ENCODE results near the gene LRP1B.

Gene LRP1B

DNA sequence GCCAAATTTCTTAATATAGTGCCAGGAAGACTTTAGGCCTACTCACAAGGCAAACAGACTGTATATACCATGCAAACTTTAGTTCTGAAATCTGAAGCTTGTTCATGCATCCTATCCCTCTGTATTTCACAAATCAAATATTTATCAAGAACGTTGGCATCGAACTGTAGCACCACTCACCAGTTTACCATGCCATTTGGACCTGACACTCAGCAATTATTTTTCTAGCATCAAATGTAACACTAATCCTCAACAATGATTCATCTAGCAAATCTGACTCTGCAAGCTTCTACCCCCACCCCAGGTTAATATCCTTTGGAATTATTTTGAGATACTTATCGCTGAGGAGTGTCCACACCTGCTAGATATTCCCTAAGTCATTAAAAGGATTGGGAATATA, 1506.6 kb downstream of the LRP1B start:
- ATAC-seq, result no peak
- no peak for TF ChIP-seq ZC3H10 (CRISPR knock-in tag; IDR thresholded peaks at IDR 0.05)
- no peak for TF ChIP-seq ZFP3 (CRISPR knock-in tag; IDR thresholded peaks at IDR 0.05)
- TF ChIP-seq OSR1 (CRISPR knock-in tag; IDR thresholded peaks at IDR 0.05), result no peak
- no peak for TF ChIP-seq ZFP30 (CRISPR knock-in tag; IDR thresholded peaks at IDR 0.05)
- no peak for TF ChIP-seq ZNF8 (CRISPR knock-in tag; IDR thresholded peaks at IDR 0.05)
- TF ChIP-seq RARB (CRISPR knock-in tag; IDR thresholded peaks at IDR 0.05), result no peak
- no peak for TF ChIP-seq TOX (CRISPR knock-in tag; IDR thresholded peaks at IDR 0.05; ENCODE audit: borderline replicate concordance)
- TF ChIP-seq, protein P1, sequence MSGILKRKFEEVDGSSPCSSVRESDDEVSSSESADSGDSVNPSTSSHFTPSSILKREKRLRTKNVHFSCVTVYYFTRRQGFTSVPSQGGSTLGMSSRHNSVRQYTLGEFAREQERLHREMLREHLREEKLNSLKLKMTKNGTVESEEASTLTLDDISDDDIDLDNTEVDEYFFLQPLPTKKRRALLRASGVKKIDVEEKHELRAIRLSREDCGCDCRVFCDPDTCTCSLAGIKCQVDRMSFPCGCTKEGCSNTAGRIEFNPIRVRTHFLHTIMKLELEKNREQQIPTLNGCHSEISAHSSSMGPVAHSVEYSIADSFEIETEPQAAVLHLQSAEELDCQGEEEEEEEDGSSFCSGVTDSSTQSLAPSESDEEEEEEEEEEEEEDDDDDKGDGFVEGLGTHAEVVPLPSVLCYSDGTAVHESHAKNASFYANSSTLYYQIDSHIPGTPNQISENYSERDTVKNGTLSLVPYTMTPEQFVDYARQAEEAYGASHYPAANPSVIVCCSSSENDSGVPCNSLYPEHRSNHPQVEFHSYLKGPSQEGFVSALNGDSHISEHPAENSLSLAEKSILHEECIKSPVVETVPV (CRISPR knock-in tag; IDR thresholded peaks at IDR 0.05), result no peak
- TF ChIP-seq PPARA (CRISPR knock-in tag; IDR thresholded peaks at IDR 0.05; ENCODE audit: borderline replicate concordance), result no peak
- TF ChIP-seq ISL1 (CRISPR knock-in tag; IDR thresholded peaks at IDR 0.05), result no peak
- TF ChIP-seq ZNF70 (CRISPR knock-in tag; IDR thresholded peaks at IDR 0.05), result no peak
- TF ChIP-seq, protein P2, sequence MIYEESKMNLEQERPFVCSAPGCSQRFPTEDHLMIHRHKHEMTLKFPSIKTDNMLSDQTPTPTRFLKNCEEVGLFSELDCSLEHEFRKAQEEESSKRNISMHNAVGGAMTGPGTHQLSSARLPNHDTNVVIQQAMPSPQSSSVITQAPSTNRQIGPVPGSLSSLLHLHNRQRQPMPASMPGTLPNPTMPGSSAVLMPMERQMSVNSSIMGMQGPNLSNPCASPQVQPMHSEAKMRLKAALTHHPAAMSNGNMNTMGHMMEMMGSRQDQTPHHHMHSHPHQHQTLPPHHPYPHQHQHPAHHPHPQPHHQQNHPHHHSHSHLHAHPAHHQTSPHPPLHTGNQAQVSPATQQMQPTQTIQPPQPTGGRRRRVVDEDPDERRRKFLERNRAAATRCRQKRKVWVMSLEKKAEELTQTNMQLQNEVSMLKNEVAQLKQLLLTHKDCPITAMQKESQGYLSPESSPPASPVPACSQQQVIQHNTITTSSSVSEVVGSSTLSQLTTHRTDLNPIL (CRISPR knock-in tag; IDR thresholded peaks at IDR 0.05; ENCODE audit: low read depth), result no peak
- TF ChIP-seq ARNTL (CRISPR knock-in tag; IDR thresholded peaks at IDR 0.05; ENCODE audit: borderline replicate concordance, low read depth), result no peak
- no peak for TF ChIP-seq TCF4 (CRISPR knock-in tag; IDR thresholded peaks at IDR 0.05; ENCODE audit: borderline replicate concordance)
- TF ChIP-seq, protein P3, sequence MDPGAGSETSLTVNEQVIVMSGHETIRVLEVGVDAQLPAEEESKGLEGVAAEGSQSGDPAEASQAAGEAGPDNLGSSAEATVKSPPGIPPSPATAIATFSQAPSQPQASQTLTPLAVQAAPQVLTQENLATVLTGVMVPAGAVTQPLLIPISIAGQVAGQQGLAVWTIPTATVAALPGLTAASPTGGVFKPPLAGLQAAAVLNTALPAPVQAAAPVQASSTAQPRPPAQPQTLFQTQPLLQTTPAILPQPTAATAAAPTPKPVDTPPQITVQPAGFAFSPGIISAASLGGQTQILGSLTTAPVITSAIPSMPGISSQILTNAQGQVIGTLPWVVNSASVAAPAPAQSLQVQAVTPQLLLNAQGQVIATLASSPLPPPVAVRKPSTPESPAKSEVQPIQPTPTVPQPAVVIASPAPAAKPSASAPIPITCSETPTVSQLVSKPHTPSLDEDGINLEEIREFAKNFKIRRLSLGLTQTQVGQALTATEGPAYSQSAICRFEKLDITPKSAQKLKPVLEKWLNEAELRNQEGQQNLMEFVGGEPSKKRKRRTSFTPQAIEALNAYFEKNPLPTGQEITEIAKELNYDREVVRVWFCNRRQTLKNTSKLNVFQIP (CRISPR knock-in tag; IDR thresholded peaks at IDR 0.05; ENCODE audit: borderline replicate concordance, low read depth), result no peak
- no peak for TF ChIP-seq BACH2 (CRISPR knock-in tag; IDR thresholded peaks at IDR 0.05; ENCODE audit: borderline replicate concordance)

GRCh38 chr2:140621583-140622362, 1509.0 kb downstream of the LRP1B start:
- no peak for ATAC-seq
- TF ChIP-seq ZNF70 (CRISPR knock-in tag; IDR thresholded peaks at IDR 0.05) (no peak), ZNF8 (CRISPR knock-in tag; IDR thresholded peaks at IDR 0.05) (no peak), OSR1 (CRISPR knock-in tag; IDR thresholded peaks at IDR 0.05) (no peak), BACH2 (CRISPR knock-in tag; IDR thresholded peaks at IDR 0.05; ENCODE audit: borderline replicate concordance) (no peak), ZC3H10 (CRISPR knock-in tag; IDR thresholded peaks at IDR 0.05) (no peak), TOX (CRISPR knock-in tag; IDR thresholded peaks at IDR 0.05; ENCODE audit: borderline replicate concordance) (no peak), ZNF565 (CRISPR knock-in tag; conservative IDR thresholded peaks at IDR 0.05; ENCODE audit: low read depth) (no peak), RARB (CRISPR knock-in tag; IDR thresholded peaks at IDR 0.05) (no peak), GLIS3 (CRISPR knock-in tag; IDR thresholded peaks at IDR 0.05) (no peak), TCF4 (CRISPR knock-in tag; IDR thresholded peaks at IDR 0.05; ENCODE audit: borderline replicate concordance) (no peak), PPARA (CRISPR knock-in tag; IDR thresholded peaks at IDR 0.05; ENCODE audit: borderline replicate concordance) (no peak)
- TF ChIP-seq, protein P2 (CRISPR knock-in tag; IDR thresholded peaks at IDR 0.05; ENCODE audit: low read depth), result no peak
- TF ChIP-seq, protein P4, sequence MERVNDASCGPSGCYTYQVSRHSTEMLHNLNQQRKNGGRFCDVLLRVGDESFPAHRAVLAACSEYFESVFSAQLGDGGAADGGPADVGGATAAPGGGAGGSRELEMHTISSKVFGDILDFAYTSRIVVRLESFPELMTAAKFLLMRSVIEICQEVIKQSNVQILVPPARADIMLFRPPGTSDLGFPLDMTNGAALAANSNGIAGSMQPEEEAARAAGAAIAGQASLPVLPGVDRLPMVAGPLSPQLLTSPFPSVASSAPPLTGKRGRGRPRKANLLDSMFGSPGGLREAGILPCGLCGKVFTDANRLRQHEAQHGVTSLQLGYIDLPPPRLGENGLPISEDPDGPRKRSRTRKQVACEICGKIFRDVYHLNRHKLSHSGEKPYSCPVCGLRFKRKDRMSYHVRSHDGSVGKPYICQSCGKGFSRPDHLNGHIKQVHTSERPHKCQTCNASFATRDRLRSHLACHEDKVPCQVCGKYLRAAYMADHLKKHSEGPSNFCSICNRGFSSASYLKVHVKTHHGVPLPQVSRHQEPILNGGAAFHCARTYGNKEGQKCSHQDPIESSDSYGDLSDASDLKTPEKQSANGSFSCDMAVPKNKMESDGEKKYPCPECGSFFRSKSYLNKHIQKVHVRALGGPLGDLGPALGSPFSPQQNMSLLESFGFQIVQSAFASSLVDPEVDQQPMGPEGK (CRISPR knock-in tag; IDR thresholded peaks at IDR 0.05; ENCODE audit: borderline replicate concordance), result no peak
- TF ChIP-seq, protein P5, sequence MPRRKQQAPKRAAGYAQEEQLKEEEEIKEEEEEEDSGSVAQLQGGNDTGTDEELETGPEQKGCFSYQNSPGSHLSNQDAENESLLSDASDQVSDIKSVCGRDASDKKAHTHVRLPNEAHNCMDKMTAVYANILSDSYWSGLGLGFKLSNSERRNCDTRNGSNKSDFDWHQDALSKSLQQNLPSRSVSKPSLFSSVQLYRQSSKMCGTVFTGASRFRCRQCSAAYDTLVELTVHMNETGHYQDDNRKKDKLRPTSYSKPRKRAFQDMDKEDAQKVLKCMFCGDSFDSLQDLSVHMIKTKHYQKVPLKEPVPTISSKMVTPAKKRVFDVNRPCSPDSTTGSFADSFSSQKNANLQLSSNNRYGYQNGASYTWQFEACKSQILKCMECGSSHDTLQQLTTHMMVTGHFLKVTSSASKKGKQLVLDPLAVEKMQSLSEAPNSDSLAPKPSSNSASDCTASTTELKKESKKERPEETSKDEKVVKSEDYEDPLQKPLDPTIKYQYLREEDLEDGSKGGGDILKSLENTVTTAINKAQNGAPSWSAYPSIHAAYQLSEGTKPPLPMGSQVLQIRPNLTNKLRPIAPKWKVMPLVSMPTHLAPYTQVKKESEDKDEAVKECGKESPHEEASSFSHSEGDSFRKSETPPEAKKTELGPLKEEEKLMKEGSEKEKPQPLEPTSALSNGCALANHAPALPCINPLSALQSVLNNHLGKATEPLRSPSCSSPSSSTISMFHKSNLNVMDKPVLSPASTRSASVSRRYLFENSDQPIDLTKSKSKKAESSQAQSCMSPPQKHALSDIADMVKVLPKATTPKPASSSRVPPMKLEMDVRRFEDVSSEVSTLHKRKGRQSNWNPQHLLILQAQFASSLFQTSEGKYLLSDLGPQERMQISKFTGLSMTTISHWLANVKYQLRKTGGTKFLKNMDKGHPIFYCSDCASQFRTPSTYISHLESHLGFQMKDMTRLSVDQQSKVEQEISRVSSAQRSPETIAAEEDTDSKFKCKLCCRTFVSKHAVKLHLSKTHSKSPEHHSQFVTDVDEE (CRISPR knock-in tag; IDR thresholded peaks at IDR 0.05), result no peak
- TF ChIP-seq, protein P3 (CRISPR knock-in tag; IDR thresholded peaks at IDR 0.05; ENCODE audit: borderline replicate concordance, low read depth), result no peak

All from SK-N-SH treated with all-trans-retinoic acid at 6 μM for 48 hours (cell line).